GM19452 (cell line): Measurements from ENCODE around the gene IL19.
"Not testable (repeated sequence)": the region's sequence is repeated elsewhere in the genome, so short reads cannot be mapped to it uniquely, and the experiment has no call there.

Experiments used
- ATAC-seq: cut with Tn5 transposase; IDR thresholded peaks from one replicate; pipeline ENCODE4 v1.9.1; 2021; ENCODE audit not compliant: unreplicated experiment

Gene IL19

DNA sequence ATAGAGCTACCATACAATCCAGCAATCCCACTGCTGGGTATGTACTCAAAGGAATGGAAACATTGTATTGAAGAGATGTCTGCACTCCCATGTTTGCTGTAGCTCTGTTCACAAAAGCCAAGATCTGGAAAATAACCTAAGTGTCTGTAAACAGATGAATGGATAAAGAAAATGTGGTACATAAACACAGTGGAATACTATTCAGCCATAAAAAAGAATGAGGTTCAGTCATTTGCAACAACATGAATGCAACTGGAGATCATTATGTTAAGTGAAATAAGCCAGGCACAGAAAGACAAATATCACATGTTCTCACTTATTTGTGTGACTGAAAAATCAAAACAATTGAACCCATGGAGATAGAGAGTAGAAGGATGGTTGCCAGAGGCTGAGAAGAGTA, 83.1 kb downstream of the IL19 start:
- ATAC-seq: not testable (repeated sequence)

DNA sequence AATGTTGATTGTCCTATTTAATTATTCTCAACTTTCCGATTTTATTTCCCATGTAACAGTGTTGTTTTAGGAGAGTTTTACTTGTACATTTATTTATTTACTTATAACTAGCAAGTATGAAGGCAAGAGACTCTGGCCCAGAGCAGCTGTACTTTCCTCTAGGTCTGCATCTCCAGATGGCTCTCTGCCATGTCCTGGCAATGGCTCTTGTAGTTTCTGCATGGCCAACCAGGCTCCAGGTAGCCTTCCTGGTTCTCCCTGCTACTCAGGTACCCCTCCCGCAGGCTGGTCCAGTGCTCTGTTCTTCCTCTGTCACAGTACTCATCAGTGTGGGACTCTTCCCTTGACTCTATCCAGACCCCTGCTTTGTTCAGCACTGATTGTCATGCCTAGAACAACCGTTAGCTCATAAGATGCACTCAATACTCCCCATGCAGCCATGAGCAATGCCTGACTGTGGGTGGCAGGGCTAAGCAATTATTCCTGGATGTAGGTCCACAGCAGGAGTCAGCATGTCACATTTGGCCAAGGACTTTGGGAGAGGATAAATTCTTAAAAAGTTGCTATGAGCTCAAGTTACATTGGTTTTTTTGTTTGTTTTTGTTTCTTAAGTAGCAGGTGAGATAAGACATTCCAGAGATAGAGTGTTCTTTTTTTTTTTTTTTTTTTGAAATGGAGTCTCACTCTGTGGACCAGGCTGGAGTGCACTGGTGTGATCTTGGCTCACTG, 84.0 kb downstream of the IL19 start:
- ATAC-seq: no peak

DNA sequence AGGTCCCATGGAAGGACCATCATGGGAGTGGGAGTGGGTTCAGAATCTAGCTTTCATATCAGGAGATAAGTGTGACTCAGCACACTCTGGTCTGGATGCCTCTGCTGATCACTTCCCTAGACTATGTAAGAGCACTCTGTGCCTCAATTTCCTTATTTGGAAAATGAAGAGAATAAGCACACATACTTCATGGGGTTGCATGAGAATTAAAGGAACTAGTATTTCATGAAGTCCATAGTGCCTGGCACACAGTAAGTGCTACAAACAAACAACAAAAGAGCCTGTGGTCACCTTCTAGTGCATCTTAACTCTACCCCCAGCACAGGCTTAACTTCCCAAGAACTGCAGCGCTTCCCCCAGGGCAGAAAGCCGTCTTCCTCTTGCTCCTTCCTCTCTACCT, 85.3 kb downstream of the IL19 start:
- ATAC-seq: no peak

DNA sequence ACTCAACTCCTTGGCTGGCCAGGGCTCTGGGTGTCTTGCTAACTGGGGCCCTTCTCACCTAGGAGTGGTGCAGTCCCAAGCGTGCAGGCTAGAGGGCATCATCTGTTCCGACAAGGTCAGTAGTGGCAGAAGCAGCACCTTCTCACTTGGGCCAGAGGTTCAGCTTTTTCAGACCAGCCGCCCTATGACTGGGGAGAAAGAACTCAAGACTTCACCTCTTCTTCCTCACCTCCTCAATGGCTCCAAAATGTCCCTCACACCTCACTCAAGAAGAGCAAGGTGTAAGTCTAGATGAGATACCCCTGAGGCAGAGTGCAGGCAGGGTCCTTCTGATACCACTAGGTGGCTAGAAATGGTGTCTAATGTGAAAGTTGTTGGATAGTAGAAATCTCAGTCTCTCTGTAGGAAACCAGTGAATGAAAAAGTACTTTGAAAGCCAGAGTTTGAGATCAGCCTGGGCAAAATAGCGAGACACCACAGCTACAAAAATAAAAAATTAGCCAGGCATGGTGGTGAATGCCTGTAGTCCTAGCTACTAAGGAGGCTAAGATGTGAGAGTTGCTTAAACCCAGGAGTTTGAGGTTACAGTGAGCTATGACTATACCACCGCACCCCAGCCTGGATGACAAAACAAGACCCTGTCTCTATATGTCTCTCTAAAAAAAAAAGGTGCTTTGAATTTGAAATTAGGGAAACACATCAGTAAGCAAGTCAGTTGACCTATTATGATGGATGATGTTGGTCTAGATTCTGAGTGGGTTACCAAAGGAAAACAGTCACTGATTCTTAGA, 86.3 kb downstream of the IL19 start:
- ATAC-seq: no peak

DNA sequence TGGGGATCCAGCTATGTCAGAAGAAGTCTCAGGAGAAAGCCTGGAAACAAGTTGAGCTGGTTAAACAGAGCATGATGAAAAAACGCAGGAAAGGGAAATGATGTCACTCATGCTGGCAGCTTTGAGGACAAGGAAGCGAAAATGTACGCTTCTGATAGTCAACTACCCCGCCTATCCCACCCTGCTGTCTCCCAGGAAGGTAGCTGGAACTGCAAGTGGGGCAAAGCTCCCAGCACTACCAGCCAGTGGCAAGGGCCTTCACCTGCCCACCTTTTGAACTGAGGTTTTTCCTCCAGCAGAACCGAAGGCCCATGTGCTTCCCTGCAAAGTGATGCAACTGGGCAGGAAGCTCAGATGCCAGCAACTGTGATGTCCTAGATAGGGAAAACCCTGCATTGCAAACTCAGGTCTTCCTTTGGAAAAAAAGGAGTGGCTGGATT, 88.5 kb downstream of the IL19 start:
- ATAC-seq: no peak

DNA sequence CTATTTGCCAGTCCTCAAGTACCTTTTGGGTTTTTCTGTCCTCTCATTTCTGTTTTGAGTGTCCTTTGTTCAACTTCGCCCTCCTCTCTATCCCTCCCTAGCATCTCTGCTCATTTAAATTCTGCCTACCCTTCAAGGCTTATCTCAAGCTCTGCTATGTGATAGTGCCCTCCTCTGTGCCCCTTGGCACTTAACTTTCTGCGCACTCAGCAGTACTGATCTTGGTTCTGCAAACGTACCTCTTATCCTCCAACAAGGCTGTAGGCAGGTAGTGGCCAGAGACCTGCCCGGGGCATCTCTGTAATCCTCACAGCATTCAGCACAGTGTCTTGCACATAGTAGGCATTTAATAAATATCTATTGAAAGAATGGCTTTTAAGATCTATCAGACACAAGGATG, 89.6 kb downstream of the IL19 start:
- no peak for ATAC-seq

DNA sequence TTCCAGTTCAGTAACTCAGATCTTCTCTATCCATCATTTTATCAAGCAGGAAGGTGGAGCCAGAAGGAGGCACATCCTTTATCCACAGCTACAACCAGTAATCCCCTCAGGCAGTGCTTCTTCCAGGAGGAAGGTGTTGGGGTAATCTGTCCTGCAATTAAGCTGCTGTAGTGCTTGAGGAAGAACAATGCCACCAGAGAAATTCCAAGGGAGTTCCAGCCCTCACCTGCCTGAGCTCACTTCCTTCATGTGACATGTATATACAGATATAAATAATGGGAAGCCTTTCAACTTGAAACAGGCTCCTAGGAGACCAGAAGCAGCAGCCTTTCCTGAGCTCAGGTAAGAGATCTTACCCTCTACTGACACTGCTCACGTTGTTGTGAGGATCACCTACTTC, 92.7 kb downstream of the IL19 start:
- ATAC-seq: no peak

DNA sequence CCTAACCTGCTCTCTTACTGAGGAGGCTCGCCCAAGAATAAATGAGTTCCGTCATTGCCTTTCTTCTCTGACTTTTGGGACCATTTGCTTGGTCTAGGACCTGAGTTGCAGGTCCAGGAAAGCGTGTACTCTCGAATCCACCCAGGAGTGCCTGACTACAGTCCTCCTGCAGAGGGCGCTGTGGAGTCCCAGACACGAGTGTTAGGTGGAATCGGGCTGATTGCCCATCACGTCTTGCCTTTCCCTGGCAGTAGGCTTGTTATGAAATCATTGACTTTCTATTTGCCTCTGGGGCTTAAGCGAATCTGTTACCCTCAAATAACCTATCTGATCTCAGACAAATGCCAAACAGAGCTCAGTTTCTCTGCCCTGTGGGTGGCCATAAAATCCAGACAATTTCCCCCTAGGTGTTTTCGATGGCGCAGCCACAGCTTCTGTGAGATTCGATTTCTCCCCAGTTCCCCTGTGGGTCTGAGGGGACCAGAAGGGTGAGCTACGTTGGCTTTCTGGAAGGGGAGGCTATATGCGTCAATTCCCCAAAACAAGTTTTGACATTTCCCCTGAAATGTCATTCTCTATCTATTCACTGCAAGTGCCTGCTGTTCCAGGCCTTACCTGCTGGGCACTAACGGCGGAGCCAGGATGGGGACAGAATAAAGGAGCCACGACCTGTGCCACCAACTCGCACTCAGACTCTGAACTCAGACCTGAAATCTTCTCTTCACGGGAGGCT, 94.5 kb downstream of the IL19 start, which contains the start of gene IL20:
Gene IL20 (plus strand): TSS at position 685 of the 733 bp plus-strand sequence. CDS start 230 bp downstream, outside the sequence.
- no peak for ATAC-seq

DNA sequence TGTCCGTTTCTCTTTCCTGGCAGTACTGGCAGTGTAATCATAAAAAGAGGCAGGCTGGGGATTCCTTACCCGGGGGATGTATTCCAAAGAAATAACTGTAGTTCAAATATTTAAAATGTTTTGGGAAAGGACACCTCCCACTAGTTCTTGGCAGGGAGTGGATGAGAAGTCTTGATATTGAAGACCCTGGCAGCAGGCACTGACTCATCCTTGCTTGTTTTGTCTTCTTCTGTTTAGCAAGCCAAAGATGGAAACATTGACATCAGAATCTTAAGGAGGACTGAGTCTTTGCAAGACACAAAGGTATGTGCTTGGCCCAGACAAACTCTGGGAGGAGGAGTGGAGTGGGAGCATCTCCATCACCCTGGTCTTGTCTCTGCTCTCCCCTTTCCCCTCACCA, 95.5 kb downstream of the IL19 start:
- no peak for ATAC-seq

DNA sequence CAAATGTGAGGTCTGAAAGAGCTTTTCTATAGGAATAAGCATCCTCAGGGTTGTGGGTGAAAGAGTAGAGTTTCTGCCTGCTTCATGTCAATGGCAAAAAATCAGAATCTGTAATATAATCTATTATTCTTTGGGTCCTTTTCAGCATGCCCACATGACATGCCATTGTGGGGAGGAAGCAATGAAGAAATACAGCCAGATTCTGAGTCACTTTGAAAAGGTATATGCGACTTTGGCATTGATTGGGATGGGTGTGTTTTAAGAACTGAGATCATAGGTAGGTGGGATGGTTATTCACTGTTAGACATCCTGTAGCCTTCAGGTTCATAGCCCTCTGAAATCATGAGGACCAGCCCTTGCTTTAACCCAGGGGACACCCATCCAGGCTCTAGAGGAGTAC, 96.7 kb downstream of the IL19 start:
- no peak for ATAC-seq

DNA sequence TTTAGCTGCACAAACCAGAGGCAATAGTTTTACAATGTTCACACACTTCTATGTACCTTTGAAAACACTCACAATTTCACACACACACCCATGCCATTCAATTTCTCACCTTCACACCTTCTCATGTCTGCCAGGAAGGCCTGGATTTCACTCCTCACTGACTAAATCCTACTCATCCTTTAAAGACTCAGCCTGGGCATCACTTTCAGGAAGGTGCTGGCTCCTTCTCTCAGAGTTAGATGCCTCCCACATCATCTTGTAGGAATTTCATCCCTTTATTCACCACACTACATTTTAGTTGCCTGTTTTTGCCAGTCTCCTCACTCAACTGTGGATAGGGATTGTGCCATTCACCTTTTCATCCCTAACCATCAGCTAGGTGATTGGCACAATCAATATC, 97.1 kb downstream of the IL19 start:
- ATAC-seq: no peak

DNA sequence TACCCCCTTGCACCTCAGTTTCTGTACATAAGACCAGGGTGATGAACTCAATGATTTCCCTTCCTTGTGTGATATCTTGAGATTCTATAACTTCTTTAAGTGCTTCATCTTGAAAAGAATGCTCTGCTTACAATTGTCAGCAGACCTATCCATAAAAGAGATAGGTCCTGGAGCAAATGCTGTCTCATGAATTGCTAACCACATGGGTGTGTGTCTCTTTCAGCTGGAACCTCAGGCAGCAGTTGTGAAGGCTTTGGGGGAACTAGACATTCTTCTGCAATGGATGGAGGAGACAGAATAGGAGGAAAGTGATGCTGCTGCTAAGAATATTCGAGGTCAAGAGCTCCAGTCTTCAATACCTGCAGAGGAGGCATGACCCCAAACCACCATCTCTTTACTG, 97.7 kb downstream of the IL19 start:
- no peak for ATAC-seq

DNA sequence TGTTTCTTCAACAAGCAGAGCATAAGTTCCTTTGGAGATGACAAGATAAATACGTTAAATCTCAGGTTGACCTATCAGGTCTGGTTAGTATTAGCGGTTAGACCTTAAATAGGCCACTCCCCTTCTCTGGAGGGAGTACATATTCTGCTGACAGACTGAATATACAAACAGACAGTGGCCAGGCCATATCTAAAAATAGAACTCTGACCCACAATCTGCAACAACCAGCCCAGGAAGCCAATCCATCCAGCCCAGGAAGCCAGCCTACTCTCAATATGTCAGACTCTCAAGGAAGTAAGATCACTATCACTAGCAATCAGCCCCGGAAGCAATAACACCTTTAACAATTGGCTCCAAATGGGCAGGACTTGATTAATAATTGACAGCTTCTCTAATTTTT, 101.6 kb downstream of the IL19 start:
- ATAC-seq: no peak

DNA sequence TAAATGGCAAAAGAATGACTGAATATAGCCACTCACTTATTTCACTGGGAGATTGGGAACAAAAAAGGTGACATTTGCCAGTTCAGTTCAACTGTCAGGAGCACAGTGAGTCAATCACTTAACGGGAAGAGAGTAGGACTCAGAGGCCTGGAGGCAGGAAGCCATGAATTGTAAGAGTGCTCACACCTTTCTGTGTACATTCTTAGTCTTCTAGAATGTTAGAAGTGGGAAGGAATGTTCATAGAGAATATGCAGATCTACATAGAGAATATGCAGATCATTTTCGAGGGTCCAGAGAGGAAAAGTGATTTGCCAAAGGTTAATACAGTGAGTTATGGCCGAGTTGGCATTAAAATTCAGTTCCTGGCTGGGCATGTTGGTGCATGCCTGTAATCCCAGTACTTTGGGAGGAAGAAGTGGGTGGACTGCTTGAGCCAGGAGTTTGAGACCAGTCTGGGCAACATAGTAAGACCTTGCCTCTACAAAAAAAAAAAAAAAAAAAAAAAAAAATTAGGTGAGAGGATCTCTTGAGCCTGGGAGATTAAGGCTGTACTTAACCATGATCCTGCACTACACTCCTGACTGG, 103.1 kb downstream of the IL19 start:
- ATAC-seq: no peak

DNA sequence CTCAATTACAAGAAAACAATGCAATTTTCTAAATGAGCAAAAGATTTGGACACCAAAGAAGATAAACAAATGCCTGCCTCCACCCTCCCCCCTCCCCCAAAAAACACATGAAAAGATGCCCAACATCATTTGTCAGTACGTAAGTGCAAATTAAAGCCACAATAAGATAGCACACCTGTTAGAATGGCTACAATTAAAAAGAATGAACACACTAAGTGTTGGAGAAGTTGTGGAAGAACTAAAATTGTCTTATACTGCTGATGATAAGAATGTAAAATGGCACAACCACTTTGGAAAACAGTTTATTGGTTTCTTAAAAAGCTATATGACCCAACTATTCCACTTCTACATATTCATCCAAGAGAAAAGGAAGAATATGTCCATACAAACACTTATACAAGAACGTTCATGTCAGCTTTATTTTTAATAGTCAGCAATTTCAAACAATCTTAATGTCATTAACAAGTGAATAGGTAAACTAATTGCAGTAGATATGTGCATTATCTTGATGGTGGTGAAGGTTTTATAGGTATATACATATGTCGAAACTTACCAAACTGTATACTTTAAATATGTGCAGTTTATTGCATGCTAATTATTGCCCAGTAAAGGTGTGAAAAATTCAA, 105.3 kb downstream of the IL19 start:
- no peak for ATAC-seq

DNA sequence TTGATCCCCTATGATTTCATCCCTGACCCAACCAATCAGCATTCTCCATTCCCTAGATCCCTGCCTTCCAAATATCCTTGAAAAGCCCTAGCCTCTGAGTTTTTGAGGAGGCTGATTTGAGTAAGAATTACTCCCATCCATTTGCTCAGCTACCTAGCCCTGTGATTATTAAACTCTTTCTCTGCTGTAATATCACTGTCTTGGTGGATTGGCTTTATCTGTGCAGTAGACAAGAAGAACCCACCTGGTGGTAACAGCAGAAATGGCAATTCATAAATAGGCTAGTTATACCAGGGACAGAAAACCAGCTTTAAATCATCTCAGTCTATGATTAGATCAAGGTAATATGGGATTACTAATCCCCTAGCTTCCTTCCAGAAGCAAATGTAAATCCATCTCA, 107.9 kb downstream of the IL19 start:
- no peak for ATAC-seq

DNA sequence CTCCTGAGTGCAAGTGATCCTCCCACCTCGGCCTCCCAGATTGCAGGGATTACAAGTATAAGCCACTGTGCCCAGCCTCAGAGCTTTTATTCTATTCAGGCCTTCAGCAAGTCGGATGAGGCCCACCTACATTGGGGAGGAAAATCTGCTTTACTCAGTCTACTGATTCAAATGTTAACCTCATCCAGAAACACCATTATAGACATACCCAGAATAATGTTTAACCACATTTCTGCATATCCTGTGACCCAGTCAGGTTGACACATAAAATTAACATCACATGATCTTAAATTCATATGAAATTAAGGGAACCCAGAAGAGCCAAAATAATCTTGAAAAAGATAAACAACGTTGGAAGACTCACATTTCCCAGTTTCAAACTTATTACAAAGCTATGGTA, 109.7 kb downstream of the IL19 start:
- ATAC-seq: no peak

DNA sequence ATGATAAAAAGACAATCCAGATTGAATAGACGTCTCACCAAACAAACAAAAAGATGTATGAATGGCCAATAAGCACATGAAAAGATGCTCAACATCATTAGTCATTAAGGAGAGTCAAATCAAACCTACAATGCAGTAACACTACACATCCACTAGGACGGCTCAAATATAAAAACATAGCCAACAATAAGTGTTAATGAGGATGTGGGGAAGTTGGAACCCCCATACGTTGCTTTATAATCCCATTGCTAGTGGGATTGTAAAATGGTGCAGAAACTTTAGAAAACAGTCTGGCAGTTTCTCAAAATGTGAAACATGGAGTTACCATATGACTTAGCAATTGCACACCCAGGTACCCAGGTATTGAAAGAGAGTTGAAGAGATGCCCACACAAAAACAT, 112.0 kb downstream of the IL19 start:
- ATAC-seq: no peak

DNA sequence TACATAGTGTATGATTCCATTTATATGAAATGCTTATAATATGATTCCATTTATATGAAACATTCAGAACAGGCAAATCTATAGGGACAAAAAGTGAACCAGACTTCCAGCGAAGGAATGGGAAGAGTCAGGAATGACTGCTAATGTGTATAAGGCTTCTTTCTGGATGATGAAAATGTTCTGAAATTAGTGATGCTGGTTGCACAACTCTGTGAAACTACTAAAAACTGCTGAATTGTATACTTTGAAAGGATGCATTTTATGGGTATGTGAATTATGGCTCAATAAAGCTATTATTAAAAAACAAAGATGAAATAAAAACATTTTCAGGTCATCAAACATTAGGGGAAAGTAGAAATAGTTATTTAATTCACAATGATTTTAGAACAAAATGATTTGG, 112.6 kb downstream of the IL19 start:
- no peak for ATAC-seq

DNA sequence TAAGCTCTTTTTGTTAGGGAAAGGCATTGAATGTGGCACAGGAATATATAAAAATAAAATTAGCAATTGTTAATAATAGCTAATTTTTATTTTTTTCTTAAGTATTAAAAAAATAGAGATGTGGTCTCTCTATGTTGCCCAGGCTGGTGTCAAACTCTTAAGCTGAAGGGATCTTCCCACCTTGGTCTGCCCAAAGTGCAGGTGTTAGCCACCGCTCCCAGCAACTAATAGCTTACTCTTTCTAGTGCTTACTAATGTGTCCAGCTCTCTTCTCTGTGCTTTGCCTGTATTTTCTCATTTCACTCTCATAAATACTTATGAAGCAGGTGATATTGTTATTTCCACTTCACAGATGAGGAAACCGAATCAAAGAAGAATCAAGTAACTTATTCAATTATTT, 113.3 kb downstream of the IL19 start:
- no peak for ATAC-seq
